H9 (cell line): ENCODE measurements around the gene CTLA4. TPM values are rescaled to one million over a fixed set of nuclear protein-coding genes. Genes with fewer than 3 reads are reported as not detected.

Experiments
- DNase-seq: peaks from one replicate; pipeline ENCODE4 v3.0.0-alpha.2; 2017
- H2AFZ ChIP-seq: one replicate; pipeline ENCODE4 v1.6.1; 2013; ENCODE audit warnings: mild to moderate bottlenecking, low read length, control low read depth, moderate library complexity
- H2AK5ac ChIP-seq: 2 replicates; pipeline ENCODE4 v1.6.1; 2013; ENCODE audit warnings: low read length, control low read depth, mixed read lengths; ENCODE audit not compliant: insufficient read length
- H2BK120ac ChIP-seq: one replicate; pipeline ENCODE4 v1.6.1; 2013; ENCODE audit warnings: low read depth, mild to moderate bottlenecking, low read length, control low read depth, inconsistent platforms; ENCODE audit not compliant: poor library complexity, severe bottlenecking
- H2BK12ac ChIP-seq: 2 replicates; pipeline ENCODE4 v1.6.1; 2013; ENCODE audit warnings: low read length, control low read depth, mixed read lengths, low read depth; ENCODE audit not compliant: insufficient read length
- H2BK15ac ChIP-seq: 2 replicates; pipeline ENCODE4 v1.6.1; 2013; ENCODE audit warnings: low read depth, low read length, control low read depth
- H2BK20ac ChIP-seq: one replicate; pipeline ENCODE4 v1.6.1; 2013; ENCODE audit warnings: low read depth, mild to moderate bottlenecking, low read length, control low read depth, inconsistent platforms; ENCODE audit not compliant: poor library complexity, severe bottlenecking
- H2BK5ac ChIP-seq: 2 replicates; pipeline ENCODE4 v1.6.1; 2013; ENCODE audit warnings: low read length, control low read depth, mixed read lengths; ENCODE audit not compliant: insufficient read length
- H3K14ac ChIP-seq: 2 replicates; pipeline ENCODE4 v1.6.1; 2013; ENCODE audit warnings: low read length, control low read depth; ENCODE audit not compliant: insufficient read depth
- H3K18ac ChIP-seq: 2 replicates; pipeline ENCODE4 v1.6.1; 2013; ENCODE audit warnings: low read depth, mild to moderate bottlenecking, mixed read lengths, low read length, control low read depth; ENCODE audit not compliant: insufficient read length
- H3K23ac ChIP-seq: 2 replicates; pipeline ENCODE4 v1.6.1; 2013; ENCODE audit warnings: low read length, control low read depth, mixed read lengths, low read depth; ENCODE audit not compliant: insufficient read length
- H3K23me2 ChIP-seq: 2 replicates; pipeline ENCODE4 v1.6.1; 2013; ENCODE audit warnings: low read depth, mild to moderate bottlenecking, mixed read lengths, low read length, control low read depth; ENCODE audit not compliant: insufficient read length, poor library complexity, severe bottlenecking
- H3K27ac ChIP-seq: 2 replicates; pipeline ENCODE4 v1.5.1; 2013; ENCODE audit warnings: low read length, control low read depth, mixed read lengths, low read depth; ENCODE audit not compliant: insufficient read length
- H3K27me3 ChIP-seq: 2 replicates; pipeline ENCODE4 v1.6.1; 2013; ENCODE audit warnings: low read length, control low read depth, inconsistent platforms; ENCODE audit not compliant: insufficient read depth
- H3K4ac ChIP-seq: 2 replicates; pipeline ENCODE4 v1.6.1; 2013; ENCODE audit warnings: low read depth, mild to moderate bottlenecking, control low read depth, inconsistent platforms, low read length, moderate library complexity
- H3K4me1 ChIP-seq: 2 replicates; pipeline ENCODE4 v1.6.1; 2013; ENCODE audit warnings: low read length, control low read depth, inconsistent platforms; ENCODE audit not compliant: insufficient read depth
- H3K4me2 ChIP-seq: 2 replicates; pipeline ENCODE4 v1.6.1; 2013; ENCODE audit warnings: low read length, control low read depth, mixed read lengths; ENCODE audit not compliant: insufficient read length, insufficient read depth
- H3K56ac ChIP-seq: 2 replicates; pipeline ENCODE4 v1.6.1; 2013; ENCODE audit warnings: low read depth, mild to moderate bottlenecking, mixed read lengths, low read length, control low read depth; ENCODE audit not compliant: insufficient read length
- H3K79me1 ChIP-seq: 2 replicates; pipeline ENCODE4 v1.6.1; 2013; ENCODE audit warnings: low read depth, mild to moderate bottlenecking, moderate library complexity, low read length, control low read depth, inconsistent platforms; ENCODE audit not compliant: insufficient read depth, poor library complexity, severe bottlenecking
- H3K79me2 ChIP-seq: 2 replicates; pipeline ENCODE4 v1.6.1; 2013; ENCODE audit warnings: low read length, control low read depth, inconsistent platforms; ENCODE audit not compliant: insufficient read depth
- H3K9ac ChIP-seq: 2 replicates; pipeline ENCODE4 v1.6.1; 2013; ENCODE audit warnings: low read length, control low read depth, mixed read lengths; ENCODE audit not compliant: insufficient read length; ENCODE audit errors: extremely low read depth
- H3K9me3 ChIP-seq: one replicate; pipeline ENCODE4 v1.6.1; 2013; ENCODE audit warnings: low read depth, low read length, inconsistent platforms; ENCODE audit not compliant: control insufficient read depth
- H3T11ph ChIP-seq: one replicate; pipeline ENCODE4 v1.6.1; 2013; ENCODE audit warnings: mild to moderate bottlenecking, low read length, control low read depth, inconsistent platforms
- H4K20me1 ChIP-seq: one replicate; pipeline ENCODE4 v1.6.1; 2013; ENCODE audit not compliant: control insufficient read depth, insufficient read length, insufficient read depth
- H4K5ac ChIP-seq: 2 replicates; pipeline ENCODE4 v1.6.1; 2013; ENCODE audit warnings: low read depth, mild to moderate bottlenecking, mixed read lengths, low read length, control low read depth; ENCODE audit not compliant: insufficient read length
- H4K8ac ChIP-seq: replicated peaks from 2 replicates; pipeline ENCODE4 v1.6.1; 2013; ENCODE audit warnings: low read length, control low read depth, mixed read lengths, low read depth; ENCODE audit not compliant: insufficient read length
- H4K91ac ChIP-seq: 2 replicates; pipeline ENCODE4 v1.6.1; 2013; ENCODE audit warnings: low read depth, mild to moderate bottlenecking, moderate library complexity, mixed read lengths, low read length, control low read depth; ENCODE audit not compliant: insufficient read length
- H3K27ac Mint-ChIP-seq, 3 experiments: 2 replicates in 2 of 3; 3 replicates in 1 of 3; pipeline ENCODE4 v1.8.0; 2020 to 2021; ENCODE audit warnings: mixed read lengths in 3 of 3, mild to moderate bottlenecking in 1 of 3, moderate library complexity in 1 of 3
- H3K27me3 Mint-ChIP-seq: 2 replicates; pipeline ENCODE4 v1.8.0; 2021; ENCODE audit warnings: low read depth, mild to moderate bottlenecking, moderate library complexity, mixed read lengths
- H3K36me3 Mint-ChIP-seq, 3 experiments: 2 replicates in 2 of 3; 3 replicates in 1 of 3; pipeline ENCODE4 v1.8.0; 2020 to 2021; ENCODE audit warnings: low read depth in 3 of 3, mixed read lengths in 3 of 3; ENCODE audit not compliant: insufficient read depth in 1 of 3
- H3K4me1 Mint-ChIP-seq, 2 experiments: 2 replicates each; pipeline ENCODE4 v1.8.0; 2020; ENCODE audit warnings: mixed read lengths in 2 of 2
- H3K4me3 Mint-ChIP-seq, 2 experiments: 2 replicates in 1 of 2; 3 replicates in 1 of 2; pipeline ENCODE4 v1.8.0; 2020 to 2021; ENCODE audit warnings: mild to moderate bottlenecking in 2 of 2, mixed read lengths in 2 of 2, moderate library complexity in 1 of 2
- H3K9me3 Mint-ChIP-seq, 2 experiments: 2 replicates in 1 of 2; 3 replicates in 1 of 2; pipeline ENCODE4 v1.8.0; 2020; ENCODE audit warnings: mild to moderate bottlenecking in 2 of 2, mixed read lengths in 2 of 2, moderate library complexity in 1 of 2
- CTCF ChIP-seq: fragments of 200-600 bp; sonication (generic); conservative IDR thresholded peaks from 3 replicates; pipeline ENCODE4 v1.8.0; 2021; ENCODE audit warnings: antibody characterized with exemption, mild to moderate bottlenecking
- WGBS: extraction: QIAGEN DNeasy Blood & Tissue Kit; methylation state at CpG from one replicate; pipeline ENCODE4 v1.1.7; 2013; ENCODE audit warnings: missing lambda C conversion rate, low lambda C conversion rate, mixed read lengths; ENCODE audit not compliant: insufficient read length; ENCODE audit errors: extremely low coverage; 5-methylcytosine and 5-hydroxymethylcytosine counted together
- total RNA-seq: library from RNA; stranded (reverse); gene quantifications from 2 replicates; pipeline ENCODE4 v1.2.1, GENCODE V29; 2021

Gene CTLA4
- total RNA-seq, 1 experiment from 2014 or later = not detected

GRCh38 chr2:203819434-203820133 lies 48.0 kb upstream of the CTLA4 start:
- Mint-ChIP-seq H3K36me3 (no peaks in the 10 kb centered on the region), H3K27me3 (no peaks in the 10 kb centered on the region; the same call in none of the 2 replicates), H3K27ac (no peak overlapping the region; a peak in 1 of 7 replicates), H3K4me3 (no peak overlapping the region), H3K9me3 (no peaks in the 10 kb centered on the region), H3K4me1 (peaks cover 6 to 8% of the 10 kb centered on the region in 2 experiments; a peak in 3 of 4 replicates)
- Histone ChIP-seq H3K27me3 (no peaks in the 10 kb centered on the region), H3K9me3 (no peaks in the 10 kb centered on the region), H3K4ac (no peak overlapping the region), H3K9ac (no peak overlapping the region), H3K79me2 (no peaks in the 10 kb centered on the region), H2BK20ac (no peak overlapping the region), H3K4me2 (no peak overlapping the region), H4K20me1 (no peaks in the 10 kb centered on the region), H3K79me1 (no peaks in the 10 kb centered on the region), H3K56ac (no peak overlapping the region), H2BK5ac (no peak overlapping the region), H4K8ac (no peak overlapping the region), H3K4me1 (peaks cover 4% of the 10 kb centered on the region), H4K5ac (no peak overlapping the region), H2BK12ac (no peak overlapping the region), H3K14ac (no peak overlapping the region), H3K18ac (no peak overlapping the region), H3K23ac (no peak overlapping the region), H2AFZ (no peak overlapping the region), H4K91ac (no peak overlapping the region), H3K23me2 (no peaks in the 10 kb centered on the region), H2BK120ac (no peak overlapping the region), H3T11ph (no peak overlapping the region), H3K27ac (no peak overlapping the region), H2AK5ac (no peak overlapping the region), H2BK15ac (no peak overlapping the region)
- no peak for TF ChIP-seq CTCF
- DNase-seq = no peak
- no CpG with 5 or more reads among the region's 14 CpGs for WGBS
